GM12872 (cell line): Measurements from ENCODE around the gene PTPRM.

Experiments used
- CTCF ChIP-seq: IDR thresholded peaks from 3 replicates; pipeline ENCODE4 v1.5.1; 2011; ENCODE audit warnings: low read depth, mild to moderate bottlenecking, low read length, moderate library complexity; ENCODE audit not compliant: insufficient read depth

PTPRM gene

GRCh38 chr18:7558769-7559168 lies 8.3 kb upstream of the PTPRM start:
- TF ChIP-seq CTCF, result no peak

GRCh38 chr18:7559709-7560319 lies 7.3 kb upstream of the PTPRM start:
- TF ChIP-seq CTCF, result no peak

GRCh38 chr18:7561909-7562460 lies 5.1 kb upstream of the PTPRM start:
- no peak for TF ChIP-seq CTCF

- TF ChIP-seq CTCF, result no peak
Observed at GRCh38 chr18:7562491-7562890, 4.6 kb upstream of the PTPRM start.

- no peak for TF ChIP-seq CTCF
Observed at GRCh38 chr18:7565677-7566076, 1.4 kb upstream of the PTPRM start.

GRCh38 chr18:7566244-7566566 lies 911 bp upstream of the PTPRM start:
- no peak for TF ChIP-seq CTCF

DNA sequence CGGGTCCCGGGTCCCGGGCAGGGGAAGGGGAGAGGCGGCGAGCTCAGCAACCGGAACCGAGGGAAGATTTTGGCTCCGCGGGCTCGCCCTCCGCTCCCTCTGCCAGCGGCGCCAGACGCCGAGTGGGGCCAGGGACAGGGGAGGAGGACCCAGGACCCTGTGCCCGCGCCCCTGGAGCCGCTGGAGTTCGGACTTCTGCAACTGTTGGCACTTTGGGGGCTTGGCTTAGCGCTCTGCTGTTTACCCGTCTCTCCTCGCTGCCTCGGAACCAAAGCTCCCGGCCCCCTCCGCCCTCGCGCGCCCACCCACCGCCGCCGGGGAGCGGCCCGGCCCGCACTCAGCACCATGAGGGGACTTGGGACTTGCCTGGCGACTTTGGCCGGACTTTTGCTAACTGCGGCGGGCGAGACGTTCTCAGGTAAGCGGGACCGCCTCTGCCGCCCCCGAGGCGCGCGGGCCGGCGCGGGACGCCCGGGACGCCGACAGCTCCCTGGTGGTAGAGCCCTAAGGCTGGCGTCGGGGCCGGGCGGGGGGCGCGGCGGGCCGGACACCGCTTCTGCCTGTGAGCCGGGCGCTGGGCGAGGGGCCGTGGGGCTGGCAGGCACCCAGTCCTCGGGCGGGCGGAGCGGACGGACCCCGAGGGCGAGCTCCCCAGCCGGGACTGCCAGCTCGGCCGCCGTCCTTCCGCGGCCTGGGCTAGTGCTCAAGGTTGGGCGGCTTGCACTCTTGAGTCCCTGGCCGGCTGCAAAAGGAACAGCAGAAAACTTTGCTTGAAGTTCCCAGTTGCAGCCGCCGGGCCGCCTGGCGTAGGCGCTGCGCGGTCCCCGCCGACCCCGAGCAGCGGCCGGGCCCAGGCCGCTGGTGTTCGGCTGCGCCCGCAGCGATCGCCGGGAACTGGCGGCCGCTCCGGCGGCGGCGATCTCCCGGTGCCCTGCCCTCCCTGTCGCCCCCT lies 634 bp downstream of the PTPRM start:
- TF ChIP-seq CTCF, result no peak
